ENCODE results near the gene DHH.

The DHH gene

DNA sequence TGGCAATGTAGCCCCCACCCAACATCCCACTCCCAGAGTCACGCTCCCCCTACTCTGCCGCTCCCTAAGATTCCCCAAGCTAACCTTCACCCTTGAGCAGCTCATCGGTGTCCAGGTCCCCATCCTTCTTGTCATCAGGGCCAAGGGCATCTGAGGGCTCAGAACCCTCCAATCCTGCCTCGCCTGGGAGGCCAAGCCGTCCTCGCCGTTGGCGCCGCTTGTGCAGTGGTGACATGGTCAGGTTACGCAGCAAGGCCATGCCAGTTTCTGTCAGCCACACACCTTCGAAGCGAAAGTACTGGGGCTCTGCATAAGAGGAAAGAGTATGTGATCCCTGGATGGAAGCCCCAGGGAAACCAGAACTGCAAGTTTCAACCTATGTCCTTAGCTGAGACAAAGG is 49.9 kb downstream of the DHH start:
- POLR2A ChIA-PET = interaction anchor here (1.4 kb wide), 1 partner anchor 13 kb away, joined by 3 read pairs; no protein-coding TSS in a partner anchor
- no peak for DNase-seq (ENCODE audit: extremely low spot score)
- TF ChIP-seq CTCF (IDR thresholded peaks at IDR 0.05; ENCODE audit: control extremely low read depth, extremely low read depth, low read depth, missing control alignments) = no peak
- CTCF ChIA-PET = interaction anchor here (1.1 to 12.3 kb wide), 12 partner anchors 10 to 87 kb away, joined by 3 to 203 read pairs (median 6); partner anchors contain the start of gene ARF3

- ChIA-PET CTCF (interaction anchor here (0.8 to 12.3 kb wide), 19 partner anchors 8 to 87 kb away, joined by 3 to 203 read pairs (median 5); partner anchors contain the start of genes ARF3, KMT2D and WNT1), POLR2A (interaction anchor here (0.9 to 1.4 kb wide), 2 partner anchors 14 to 87 kb away, joined by 3 read pairs; partner anchors contain the start of gene TUBA1B)
- DNase-seq (ENCODE audit: extremely low spot score) = peak; percentile 85
- peak; percentile 81 for TF ChIP-seq CTCF (IDR thresholded peaks at IDR 0.05; ENCODE audit: control extremely low read depth, extremely low read depth, low read depth, missing control alignments)
Observed at GRCh38 chr12:49043856-49044258, 50.7 kb downstream of the DHH start.

DNA sequence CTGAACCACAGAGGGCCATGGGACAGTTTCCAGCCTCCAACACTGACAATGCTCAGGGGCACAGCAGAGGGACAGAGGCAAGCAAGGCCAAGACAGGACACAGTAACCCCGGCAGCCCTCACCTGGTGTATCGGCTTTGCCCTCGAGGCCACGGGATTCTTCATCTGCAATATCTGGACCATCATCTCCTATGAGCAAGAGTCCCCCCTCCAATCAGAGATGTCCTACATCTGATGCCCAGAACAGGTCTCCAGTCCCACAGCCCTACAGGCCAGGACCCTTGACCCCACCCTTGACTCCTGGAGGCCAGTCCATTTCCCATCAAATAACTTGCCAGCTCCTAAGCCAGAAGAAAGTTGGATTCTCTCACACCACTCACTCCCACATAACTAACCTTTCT is 51.4 kb downstream of the DHH start:
- DNase-seq (ENCODE audit: extremely low spot score) = no peak
- ChIA-PET POLR2A (interaction anchor here (0.9 to 1.4 kb wide), 2 partner anchors 15 to 88 kb away, joined by 3 read pairs; partner anchors contain the start of gene TUBA1B), CTCF (interaction anchor here (0.8 to 12.3 kb wide), 19 partner anchors 9 to 178 kb away, joined by 3 to 203 read pairs (median 5); partner anchors contain the start of genes ARF3, KMT2D, RND1 and WNT1)
- TF ChIP-seq CTCF (IDR thresholded peaks at IDR 0.05; ENCODE audit: control extremely low read depth, extremely low read depth, low read depth, missing control alignments) = no peak

DNA sequence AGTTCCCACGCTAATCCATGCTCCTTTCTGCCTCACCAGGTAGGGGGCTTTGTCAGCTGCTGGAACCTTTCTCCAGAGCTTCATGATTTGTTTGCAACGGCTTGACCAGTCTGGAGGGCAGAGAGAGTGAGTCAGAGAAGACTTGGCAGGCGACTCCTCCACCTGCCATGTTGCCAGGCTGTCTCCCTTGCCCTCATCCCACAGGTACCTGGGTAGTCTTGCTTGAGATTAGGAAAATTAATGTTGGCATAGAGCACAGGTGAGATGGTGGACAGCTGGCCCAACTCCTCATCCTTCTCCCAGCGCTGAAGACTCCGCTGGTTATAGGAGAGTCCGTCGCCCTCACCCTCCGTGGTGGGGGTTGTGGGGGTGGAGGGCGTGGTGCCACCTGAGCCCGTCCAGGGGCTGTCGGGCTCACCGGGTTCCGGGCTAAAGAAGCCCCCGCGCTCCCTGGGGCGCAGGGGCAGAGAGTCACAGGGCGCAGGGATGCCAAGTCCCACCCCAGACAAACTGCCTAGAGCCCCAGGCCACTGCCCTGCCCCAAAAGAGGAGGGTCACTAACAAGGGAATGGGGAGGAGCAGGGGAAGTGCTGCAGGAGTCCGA is 52.6 kb downstream of the DHH start:
- no peak for TF ChIP-seq CTCF (IDR thresholded peaks at IDR 0.05; ENCODE audit: control extremely low read depth, extremely low read depth, low read depth, missing control alignments)
- ChIA-PET CTCF (interaction anchor here (1.3 to 12.3 kb wide), 4 partner anchors 9 to 177 kb away, joined by 3 to 203 read pairs (median 10); partner anchors contain the start of gene RND1), POLR2A (interaction anchor here (0.5 to 0.6 kb wide), 2 partner anchors 67 to 181 kb away, joined by 3 to 4 read pairs; no protein-coding TSS in a partner anchor)
- DNase-seq (ENCODE audit: extremely low spot score) = no peak

- CTCF ChIA-PET = interaction anchor here (1.6 to 12.3 kb wide), 2 partner anchors 10 to 13 kb away, joined by 3 to 203 read pairs; no protein-coding TSS in a partner anchor
- no peak for TF ChIP-seq CTCF (IDR thresholded peaks at IDR 0.05; ENCODE audit: control extremely low read depth, extremely low read depth, low read depth, missing control alignments)
Observed at GRCh38 chr12:49041036-49041880, 53.3 kb downstream of the DHH start.

DNA sequence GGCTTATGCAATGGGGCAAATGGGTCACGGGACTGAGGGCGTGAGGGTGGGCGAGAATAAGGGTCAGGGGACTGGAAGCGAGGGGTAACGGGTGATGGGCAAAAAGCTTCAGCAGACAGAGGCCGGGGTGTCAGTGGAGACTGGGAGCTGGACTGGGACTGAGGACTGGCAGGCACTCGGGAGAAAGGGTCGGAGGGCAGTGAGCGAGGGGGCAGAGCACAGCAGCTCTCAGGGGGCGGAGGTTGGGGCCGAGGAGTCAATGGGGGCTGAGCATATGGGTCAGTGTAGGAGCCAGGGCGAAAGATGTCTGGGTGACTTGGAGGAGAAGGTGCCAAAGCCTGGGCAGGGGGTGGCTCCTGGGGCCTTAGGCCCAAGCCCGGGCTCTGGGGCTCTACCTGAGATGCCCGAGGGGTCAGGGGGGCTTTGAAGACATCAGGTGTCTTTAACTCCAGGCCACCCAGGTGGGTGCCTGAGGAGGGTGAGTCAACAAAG is 54.2 kb downstream of the DHH start:
- DNase-seq (ENCODE audit: extremely low spot score) = no peak
- ChIA-PET CTCF (interaction anchor here (1.7 to 12.3 kb wide), 3 partner anchors 8 to 42 kb away, joined by 4 to 203 read pairs (median 8); no protein-coding TSS in a partner anchor), POLR2A (no interaction called here)
- no peak for TF ChIP-seq CTCF (IDR thresholded peaks at IDR 0.05; ENCODE audit: control extremely low read depth, extremely low read depth, low read depth, missing control alignments)

More at GRCh38 chr12:49041036-49041880, 53.3 kb downstream of the DHH start:
- POLR2A ChIA-PET = interaction anchor here (0.6 kb wide), 1 partner anchor 66 kb away, joined by 3 read pairs; no protein-coding TSS in a partner anchor
- DNase-seq (ENCODE audit: extremely low spot score) = no peak
